ENCODE results near the gene LAMA3.

GRCh38 chr18:23675896-23676295, 13.4 kb upstream of the LAMA3 start:
- no peak for TF ChIP-seq EZH2phosphoT487 (IDR thresholded peaks at IDR 0.05; ENCODE audit: borderline replicate concordance)
- TF ChIP-seq, protein P1, sequence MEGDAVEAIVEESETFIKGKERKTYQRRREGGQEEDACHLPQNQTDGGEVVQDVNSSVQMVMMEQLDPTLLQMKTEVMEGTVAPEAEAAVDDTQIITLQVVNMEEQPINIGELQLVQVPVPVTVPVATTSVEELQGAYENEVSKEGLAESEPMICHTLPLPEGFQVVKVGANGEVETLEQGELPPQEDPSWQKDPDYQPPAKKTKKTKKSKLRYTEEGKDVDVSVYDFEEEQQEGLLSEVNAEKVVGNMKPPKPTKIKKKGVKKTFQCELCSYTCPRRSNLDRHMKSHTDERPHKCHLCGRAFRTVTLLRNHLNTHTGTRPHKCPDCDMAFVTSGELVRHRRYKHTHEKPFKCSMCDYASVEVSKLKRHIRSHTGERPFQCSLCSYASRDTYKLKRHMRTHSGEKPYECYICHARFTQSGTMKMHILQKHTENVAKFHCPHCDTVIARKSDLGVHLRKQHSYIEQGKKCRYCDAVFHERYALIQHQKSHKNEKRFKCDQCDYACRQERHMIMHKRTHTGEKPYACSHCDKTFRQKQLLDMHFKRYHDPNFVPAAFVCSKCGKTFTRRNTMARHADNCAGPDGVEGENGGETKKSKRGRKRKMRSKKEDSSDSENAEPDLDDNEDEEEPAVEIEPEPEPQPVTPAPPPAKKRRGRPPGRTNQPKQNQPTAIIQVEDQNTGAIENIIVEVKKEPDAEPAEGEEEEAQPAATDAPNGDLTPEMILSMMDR (conservative IDR thresholded peaks at IDR 0.05; ENCODE audit: low read length) = no peak

Measured in Loucy (cell line).